Fibroblast of lung (primary cell): ENCODE measurements around the gene VWC2L.

Source experiments
- CTCF ChIP-seq, 2 donors: IDR thresholded peaks in 1 of 2; conservative IDR thresholded peaks in 1 of 2; 1 replicate in 1 of 2; 2 replicates in 1 of 2; pipeline ENCODE4 v1.5.1; 2011 to 2012; ENCODE audit warnings: low read length in 2 of 2, control low read depth in 1 of 2, inconsistent platforms in 1 of 2, low read depth in 1 of 2, mild to moderate bottlenecking in 1 of 2
- EZH2 ChIP-seq: IDR thresholded peaks from 2 replicates; pipeline ENCODE4 v1.5.1; 2012; ENCODE audit warnings: low read length, control low read depth, mild to moderate bottlenecking; ENCODE audit errors: missing control alignments

- TF ChIP-seq CTCF (conservative IDR thresholded peaks at IDR 0.05 in 1 of 2, IDR thresholded peaks at IDR 0.05 in 1 of 2; ENCODE audit: low read depth in 1 of 2, low read length in 2 of 2) (no peak), EZH2 (no peak)
These were observed 137.1 kb downstream of the VWC2L start for GRCh38 chr2:214547931-214548330.
